GM12878 (cell line): ENCODE data around the gene NAV3. TPM values are rescaled to one million over a fixed set of nuclear protein-coding genes. Genes with fewer than 3 reads are reported as not detected.

Experiments
- ATAC-seq: fragments of 200-7000 bp; cut with Tn5 transposase; 3 replicates; pipeline ENCODE4 v1.9.1; 2020; ENCODE audit warnings: mild to moderate bottlenecking, moderate library complexity
- BruUV-seq: library from RNA; stranded (reverse); fragments of 400-500 nt; replicated peaks from 2 replicates; lab custom pipeline; 2021; lab: Mats Ljungman, UMichigan
- CTCF ChIA-PET: fragments of 300-600 bp; sonication (Branson Sonifier 250); formaldehyde crosslinking; extraction: SDS; loops from one replicate; lab custom pipeline; 2021; ENCODE audit warnings: inconsistent platforms; lab: Yijun Ruan, JAX
- POLR2A ChIA-PET: fragments of 350-600 bp; formaldehyde crosslinking; extraction: SDS; loops from one replicate; lab custom pipeline; 2021; ENCODE audit warnings: inconsistent platforms; lab: Charles Lee
- RAD21 ChIA-PET: fragments of 300-600 bp; sonication (Branson Sonifier 250); formaldehyde crosslinking; loops from one replicate; lab custom pipeline; 2023; ENCODE audit warnings: antibody characterized with exemption; ENCODE audit not compliant: unreplicated experiment; lab: Charles Lee
- SMC1A ChIA-PET: fragments of 300-600 bp; sonication (Branson Sonifier 250); formaldehyde crosslinking; loops from one replicate; lab custom pipeline; 2023; ENCODE audit not compliant: unreplicated experiment, uncharacterized antibody; lab: Charles Lee
- DNase-seq: peaks from one replicate; pipeline ENCODE4 v3.0.0-alpha.2; 2011; ENCODE audit warnings: low read depth, low spot score
- FAIRE-seq: peaks from 3 replicates; lab custom pipeline; 2011; peaks lifted over from hg19 to GRCh38; lab: Jason Lieb, UNC
- H2AFZ ChIP-seq: 2 replicates; pipeline ENCODE4 v1.6.0; 2011; ENCODE audit warnings: low read depth, low read length, control low read depth; ENCODE audit not compliant: control insufficient read depth
- H3K27ac ChIP-seq: 2 replicates; pipeline ENCODE4 v1.5.1; 2011; ENCODE audit warnings: control low read depth; ENCODE audit not compliant: control insufficient read depth, insufficient read depth
- H3K27me3 ChIP-seq, 2 experiments: replicated peaks in 1 of 2; 2 replicates each; pipeline versions ENCODE4 v1.6.0 to v1.6.1; 2011; ENCODE audit warnings: low read length in 1 of 2; ENCODE audit not compliant: control insufficient read depth in 2 of 2, insufficient read depth in 2 of 2
- H3K36me3 ChIP-seq, 2 experiments: 2 replicates each; pipeline ENCODE4 v1.5.1; 2011; ENCODE audit warnings: low read length in 1 of 2; ENCODE audit not compliant: control insufficient read depth in 2 of 2, insufficient read depth in 2 of 2
- H3K4me1 ChIP-seq: 2 replicates; pipeline ENCODE4 v1.6.1; 2011; ENCODE audit warnings: mild to moderate bottlenecking, low read length, moderate library complexity, mixed read lengths; ENCODE audit not compliant: control insufficient read depth, insufficient read depth
- H3K4me2 ChIP-seq: 2 replicates; pipeline ENCODE4 v1.6.0; 2011; ENCODE audit warnings: control low read depth; ENCODE audit not compliant: control insufficient read depth, insufficient read depth
- H3K4me3 ChIP-seq: fragments of 200-600 bp; sonication (generic); 2 replicates; pipeline ENCODE4 v1.5.1; 2016
- H3K79me2 ChIP-seq: 2 replicates; pipeline ENCODE4 v1.6.0; 2011; ENCODE audit warnings: low read length; ENCODE audit not compliant: control insufficient read depth, insufficient read depth
- H3K9ac ChIP-seq: 2 replicates; pipeline ENCODE4 v1.8.0; 2011; ENCODE audit warnings: low read length, control low read depth, mixed read lengths; ENCODE audit not compliant: control insufficient read depth, insufficient read depth
- H3K9me3 ChIP-seq: replicated peaks from 3 replicates; pipeline ENCODE4 v1.5.1; 2011; ENCODE audit warnings: mild to moderate bottlenecking, low read length; ENCODE audit not compliant: control insufficient read depth, insufficient read depth
- H4K20me1 ChIP-seq: 2 replicates; pipeline ENCODE4 v1.6.0; 2011; ENCODE audit not compliant: control insufficient read depth, insufficient read depth
- CHD4 ChIP-seq: fragments of 200-600 bp; sonication (generic); IDR thresholded peaks from 2 replicates; pipeline ENCODE4 v1.6.1; 2016; ENCODE audit warnings: mild to moderate bottlenecking
- DPF2 ChIP-seq: fragments of 450-650 bp; IDR thresholded peaks from 2 replicates; pipeline ENCODE4 v1.6.1; 2017; ENCODE audit warnings: mild to moderate bottlenecking
- ETV6 ChIP-seq, 2 experiments: fragments of 450-650 bp in 1 of 2; IDR thresholded peaks in 1 of 2; conservative IDR thresholded peaks in 1 of 2; 2 replicates each; pipeline ENCODE4 v1.6.1; 2014; ENCODE audit warnings: antibody characterized with exemption in 1 of 2, borderline replicate concordance in 1 of 2, low read depth in 1 of 2, mild to moderate bottlenecking in 1 of 2, moderate library complexity in 1 of 2
- GATAD2B ChIP-seq: fragments of 450-650 bp; conservative IDR thresholded peaks from 2 replicates; pipeline ENCODE4 v1.6.1; 2017; ENCODE audit warnings: low read depth, mild to moderate bottlenecking, moderate library complexity
- IKZF1 ChIP-seq: fragments of 450-650 bp; conservative IDR thresholded peaks from 2 replicates; pipeline ENCODE4 v1.6.1; 2017; ENCODE audit warnings: antibody characterized with exemption, mild to moderate bottlenecking
- IKZF2 ChIP-seq, 2 experiments: fragments of 450-650 bp; IDR thresholded peaks; 2 replicates each; pipeline ENCODE4 v1.6.1; 2017; ENCODE audit warnings: mild to moderate bottlenecking in 2 of 2, moderate library complexity in 2 of 2
- KLF5 ChIP-seq: fragments of 450-650 bp; IDR thresholded peaks from 2 replicates; pipeline ENCODE4 v1.6.1; 2014; ENCODE audit warnings: mild to moderate bottlenecking; ENCODE audit not compliant: partially characterized antibody
- MTA2 ChIP-seq: fragments of 450-650 bp; IDR thresholded peaks from 2 replicates; pipeline ENCODE4 v1.6.1; 2016; ENCODE audit warnings: low read depth, mild to moderate bottlenecking, moderate library complexity
- NFYB ChIP-seq: IDR thresholded peaks from 2 replicates; pipeline ENCODE4 v1.6.1; 2011; ENCODE audit warnings: low read depth, mild to moderate bottlenecking, low read length, improper control_type of control experiment, moderate library complexity; ENCODE audit not compliant: insufficient read depth
- POLR2AphosphoS2 ChIP-seq: IDR thresholded peaks from 2 replicates; pipeline ENCODE4 v1.6.1; 2011; ENCODE audit warnings: low read depth, mild to moderate bottlenecking, low read length, improper control_type of control experiment, moderate library complexity
- RAD21 ChIP-seq: IDR thresholded peaks from 2 replicates; pipeline ENCODE4 v1.6.1; 2011; ENCODE audit warnings: mild to moderate bottlenecking, low read depth, low read length, moderate library complexity; ENCODE audit not compliant: insufficient read depth
- RBBP5 ChIP-seq: fragments of 200-600 bp; sonication (generic); conservative IDR thresholded peaks from 2 replicates; pipeline ENCODE4 v1.6.1; 2016
- RUNX3 ChIP-seq: IDR thresholded peaks from 2 replicates; pipeline ENCODE4 v1.6.1; 2012; ENCODE audit warnings: low read length, inconsistent platforms
- SIN3A ChIP-seq: IDR thresholded peaks from 2 replicates; pipeline ENCODE4 v1.6.1; 2012; ENCODE audit warnings: low read depth, low read length, improper control_type of control experiment
- SMAD5 ChIP-seq: IDR thresholded peaks from 2 replicates; pipeline ENCODE4 v1.6.1; 2016; ENCODE audit warnings: antibody characterized with exemption, low read depth
- SPI1 ChIP-seq: IDR thresholded peaks from 2 replicates; pipeline ENCODE4 v1.6.1; 2011; ENCODE audit warnings: low read depth, mild to moderate bottlenecking, low read length, moderate library complexity, borderline replicate concordance; ENCODE audit not compliant: insufficient read depth
- SREBF1 ChIP-seq: IDR thresholded peaks from 2 replicates; pipeline ENCODE4 v1.6.1; 2012; ENCODE audit warnings: mild to moderate bottlenecking, low read length
- SUZ12 ChIP-seq: fragments of 200-600 bp; sonication (generic); IDR thresholded peaks from one replicate; pipeline ENCODE4 v1.6.1; 2018; ENCODE audit warnings: antibody characterized with exemption, mild to moderate bottlenecking; ENCODE audit not compliant: unreplicated experiment
- TARDBP ChIP-seq: IDR thresholded peaks from 2 replicates; pipeline ENCODE4 v1.6.1; 2016; ENCODE audit warnings: borderline replicate concordance
- ZBTB4 ChIP-seq: fragments of 450-650 bp; formaldehyde crosslinking; IDR thresholded peaks from 2 replicates; pipeline ENCODE4 v1.4.0; 2022; ENCODE audit warnings: mild to moderate bottlenecking, moderate library complexity
- ZNF384 ChIP-seq: IDR thresholded peaks from 2 replicates; pipeline ENCODE4 v1.6.1; 2012; ENCODE audit warnings: low read depth, mild to moderate bottlenecking, low read length, improper control_type of control experiment, borderline replicate concordance
- ZSCAN29 ChIP-seq: fragments of 450-650 bp; IDR thresholded peaks from 2 replicates; pipeline ENCODE4 v1.6.1; 2017; ENCODE audit warnings: mild to moderate bottlenecking, moderate library complexity
- ZZZ3 ChIP-seq: IDR thresholded peaks from 2 replicates; pipeline ENCODE4 v1.6.1; 2011; ENCODE audit warnings: low read depth; ENCODE audit not compliant: control insufficient read depth, insufficient read length
- WGBS: methylation state at CpG from one replicate; pipeline ENCODE4 v1.1.6; 2016; ENCODE audit warnings: low lambda C conversion rate; ENCODE audit not compliant: insufficient replicate concordance, insufficient coverage; ENCODE audit errors: missing lambda C conversion rate; 5-methylcytosine and 5-hydroxymethylcytosine counted together
- in situ Hi-C: fragments of 300-500 bp; cut with MboI; formaldehyde crosslinking; loops from 9 replicates; pipeline ENCODE4 v1.14.3; 2018; ENCODE audit warnings: mixed read lengths
- intact Hi-C: fragments of 100-400 bp; cut with micrococcal nuclease; formaldehyde crosslinking; loops from one replicate; pipeline ENCODE4 v1.14.2; 2022; ENCODE audit not compliant: unreplicated experiment
- polyA plus RNA-seq, 11 experiments: library from polyadenylated mRNA; depleted of rRNA in 4 of 11; unstranded in 6 of 11; stranded (reverse) in 5 of 11; fragments of >200 nt; fragmentation: Nextera tagmentation in 4 of 11; fragmentation: Illumina TruSeq in 1 of 11; extraction: Ambion mirVana in 4 of 11; extraction: Trizol in 1 of 11; gene quantifications; 1 replicate in 1 of 11; 2 replicates in 10 of 11; pipeline versions ENCODE4 v1.2.1 to v1.2.3, GENCODE V29; 2011 to 2016; ENCODE audit warnings: inconsistent platforms in 2 of 11, missing spikeins in 2 of 11, low read depth in 1 of 11
- total RNA-seq, 4 experiments: library from RNA; depleted of rRNA in 3 of 4; stranded (reverse); fragments of >200 nt in 3 of 4; fragmentation: Illumina TruSeq in 1 of 4; extraction: Trizol in 1 of 4; gene quantifications; 2 replicates each; pipeline versions ENCODE4 v1.2.1 to v1.2.3, GENCODE V29; 2013 to 2021

The NAV3 gene
- total and polyA plus RNA-seq, 10 of the 15 experiments (the other 5 are each of a cell fraction or from before 2014, with no cell fraction given): 0.05 to 0.51 (median 0.22) TPM; not detected in 1

- Histone ChIP-seq H2AFZ (no peak overlapping the region; the same call in 1 of the 2 replicates), H3K4me1 (peaks cover 4% of the 10 kb centered on the region), H3K9ac (no peak overlapping the region), H3K4me3 (no peak overlapping the region), H3K4me2 (peak overlapping the region; percentile 2; the same call in 1 of the 2 replicates), H4K20me1 (no peaks in the 10 kb centered on the region), H3K36me3 (no peaks in the 10 kb centered on the region), H3K27ac (no peak overlapping the region), H3K79me2 (no peaks in the 10 kb centered on the region)
- CTCF ChIA-PET: interaction anchor here (1.3 kb wide), 1 partner anchor 122 kb away, joined by 7 read pairs; no protein-coding TSS in a partner anchor
- ATAC-seq: peak; percentile 86
- intact Hi-C loops: loop anchor here (5.0 kb wide), 1 partner anchor 252 kb away; no protein-coding TSS in a partner anchor
- SMC1A ChIA-PET: interaction anchor here (0.6 to 2.1 kb wide), 7 partner anchors 88 to 1693 kb away, joined by 3 to 15 read pairs (median 3); no protein-coding TSS in a partner anchor
- BruUV-seq: no TSS peak
- TF ChIP-seq SREBF1 (no peak), SPI1 (peak; percentile 79), ZNF384 (no peak), ZBTB4 (CRISPR knock-in tag) (no peak), MTA2 (no peak), SUZ12 (no peak), TARDBP (no peak), IKZF2 (IDR thresholded peaks at IDR 0.05) (peak in 1 of 2 experiments; percentile 39; a peak in 1 of 4 replicates), ETV6 (conservative IDR thresholded peaks at IDR 0.05 in 1 of 2, IDR thresholded peaks at IDR 0.05 in 1 of 2; ENCODE audit: borderline replicate concordance in 1 of 2, low read depth in 1 of 2) (peak in 1 of 2 experiments; percentile 40; a peak in 1 of 4 replicates), ZZZ3 (no peak), RAD21 (no peak), CHD4 (no peak), RBBP5 (no peak), SIN3A (no peak), DPF2 (peak; percentile 57; the same call in 1 of the 2 replicates), RUNX3 (peak; percentile 20; the same call in 1 of the 2 replicates), ZSCAN29 (no peak), KLF5 (no peak), NFYB (no peak), GATAD2B (0 out of 2 replicates have a peak, but pooled peaks have one; percentile 29), POLR2AphosphoS2 (no peak), IKZF1 (peak; percentile 46; the same call in 1 of the 2 replicates), SMAD5 (no peak)
- TF ChIP-seq, all 136 proteins: peak for 7
- DNase-seq (no peak), FAIRE-seq (peak; percentile 84)
- POLR2A ChIA-PET: no interaction called here
- Histone ChIP-seq H3K9me3 (no peaks in the 10 kb centered on the region), H3K27me3 (no peaks in the 10 kb centered on the region)
- RAD21 ChIA-PET: interaction anchor here (1.0 kb wide), 1 partner anchor 122 kb away, joined by 11 read pairs; no protein-coding TSS in a partner anchor
- WGBS: 6% methylated on average over 4 of the region's 4 CpGs
- in situ Hi-C loops: no loop called here
Observed at GRCh38 chr12:77999074-77999715, 168.5 kb downstream of the NAV3 start.
